ENCODE measurements around the gene MIER2. TPM values are rescaled to one million over a fixed set of nuclear protein-coding genes. Genes with fewer than 3 reads are reported as not detected.
"Not testable (repeated sequence)": the region's sequence is repeated elsewhere in the genome, so short reads cannot be mapped to it uniquely, and the experiment has no call there.

The MIER2 gene
- total RNA-seq, 1 donor from 2014 or later = 30.7 TPM

- no peaks in the 10 kb centered on the region for H3K4me1 ChIP-seq
- intact Hi-C loops (cut with DNase I) = no loop called here
Observed at GRCh38 chr19:269241-269640, 75.4 kb downstream of the MIER2 start.

DNA sequence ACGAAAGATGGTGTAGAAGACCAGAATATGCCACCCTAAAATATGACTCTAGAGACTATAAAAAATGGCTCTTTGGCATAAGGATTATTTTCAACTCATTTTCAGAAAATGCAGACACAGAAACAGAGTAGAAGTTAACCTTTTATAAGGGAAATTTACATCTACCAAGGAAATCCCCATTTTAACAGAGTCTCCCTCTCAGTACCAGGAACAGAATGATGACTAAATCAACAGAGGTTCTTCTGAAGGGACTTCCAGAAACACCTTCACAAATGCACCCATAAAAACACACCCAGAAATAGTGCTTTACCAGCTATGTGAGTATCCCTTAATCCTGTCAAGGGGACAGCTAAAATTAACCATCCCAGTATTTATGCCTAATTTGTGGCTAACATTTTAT lies 82.5 kb downstream of the MIER2 start:
- Histone ChIP-seq H3K27me3 (no peaks in the 10 kb centered on the region), H3K9me3 (no peaks in the 10 kb centered on the region), H3K36me3 (no peaks in the 10 kb centered on the region), H3K4me3 (no peak overlapping the region), H3K4me1 (no peaks in the 10 kb centered on the region), H3K27ac (no peak overlapping the region)
- DNase-seq (ENCODE audit: extremely low spot score in 2 of 2) = no peak
- no peak for TF ChIP-seq POLR2A (IDR thresholded peaks at IDR 0.05)
- TF ChIP-seq, protein P1, sequence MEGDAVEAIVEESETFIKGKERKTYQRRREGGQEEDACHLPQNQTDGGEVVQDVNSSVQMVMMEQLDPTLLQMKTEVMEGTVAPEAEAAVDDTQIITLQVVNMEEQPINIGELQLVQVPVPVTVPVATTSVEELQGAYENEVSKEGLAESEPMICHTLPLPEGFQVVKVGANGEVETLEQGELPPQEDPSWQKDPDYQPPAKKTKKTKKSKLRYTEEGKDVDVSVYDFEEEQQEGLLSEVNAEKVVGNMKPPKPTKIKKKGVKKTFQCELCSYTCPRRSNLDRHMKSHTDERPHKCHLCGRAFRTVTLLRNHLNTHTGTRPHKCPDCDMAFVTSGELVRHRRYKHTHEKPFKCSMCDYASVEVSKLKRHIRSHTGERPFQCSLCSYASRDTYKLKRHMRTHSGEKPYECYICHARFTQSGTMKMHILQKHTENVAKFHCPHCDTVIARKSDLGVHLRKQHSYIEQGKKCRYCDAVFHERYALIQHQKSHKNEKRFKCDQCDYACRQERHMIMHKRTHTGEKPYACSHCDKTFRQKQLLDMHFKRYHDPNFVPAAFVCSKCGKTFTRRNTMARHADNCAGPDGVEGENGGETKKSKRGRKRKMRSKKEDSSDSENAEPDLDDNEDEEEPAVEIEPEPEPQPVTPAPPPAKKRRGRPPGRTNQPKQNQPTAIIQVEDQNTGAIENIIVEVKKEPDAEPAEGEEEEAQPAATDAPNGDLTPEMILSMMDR (IDR thresholded peaks at IDR 0.05) = no peak
- TF ChIP-seq POLR2AphosphoS5 (IDR thresholded peaks at IDR 0.05; ENCODE audit: insufficient read depth in 1 of 2, low read depth in 1 of 2) = no peak
- intact Hi-C loops (cut with DNase I) = no loop called here

More at GRCh38 chr19:269241-269640, 75.4 kb downstream of the MIER2 start:
- DNase-seq (ENCODE audit: extremely low spot score in 2 of 2) = no peak
- Histone ChIP-seq H3K4me3 (no peak overlapping the region), H3K9me3 (no peaks in the 10 kb centered on the region), H3K27ac (no peak overlapping the region), H3K27me3 (no peaks in the 10 kb centered on the region), H3K36me3 (no peaks in the 10 kb centered on the region)
- TF ChIP-seq POLR2AphosphoS5 (IDR thresholded peaks at IDR 0.05; ENCODE audit: insufficient read depth in 1 of 2, low read depth in 1 of 2) (no peak), POLR2A (IDR thresholded peaks at IDR 0.05) (no peak)

- H3K36me3 ChIP-seq; H3K4me3 ChIP-seq; H3K27me3 ChIP-seq; H3K9me3 ChIP-seq; H3K4me1 ChIP-seq; DNase-seq (ENCODE audit: extremely low spot score in 2 of 2); H3K27ac ChIP-seq; intact Hi-C loops (cut with DNase I): not testable (repeated sequence)
Observed at GRCh38 chr19:256804-257203, 87.8 kb downstream of the MIER2 start.

Other genes starting within 250 kb of the MIER2 start
- not detected for gene OR4F17, start 237.7 kb downstream of the MIER2 start, total RNA-seq
- gene PLPP2, start 53.4 kb downstream of the MIER2 start, total RNA-seq = 49.4 TPM
- 2.2 TPM for gene C2CD4C, start 64.4 kb upstream of the MIER2 start, total RNA-seq
- gene SHC2, start 116.2 kb upstream of the MIER2 start, total RNA-seq = 26.0 TPM
- gene MADCAM1, start 151.7 kb upstream of the MIER2 start, total RNA-seq = 0.49 TPM
- 39.5 TPM for gene TPGS1, start 162.7 kb upstream of the MIER2 start, total RNA-seq
- gene CDC34, start 187.0 kb upstream of the MIER2 start, total RNA-seq = 62.6 TPM
- gene GZMM, start 199.3 kb upstream of the MIER2 start, total RNA-seq = not detected
- gene BSG, start 227.8 kb upstream of the MIER2 start, total RNA-seq = 231 TPM
- 0.25 TPM for gene HCN2, start 245.1 kb upstream of the MIER2 start, total RNA-seq

All from vagina (tissue), 2 donors.